Measurements from ENCODE around the gene AQP1. TPM values are rescaled to one million over a fixed set of nuclear protein-coding genes. Genes with fewer than 3 reads are reported as not detected.

The AQP1 gene
- total RNA-seq, 1 experiment from 2014 or later = 0.15 TPM

DNA sequence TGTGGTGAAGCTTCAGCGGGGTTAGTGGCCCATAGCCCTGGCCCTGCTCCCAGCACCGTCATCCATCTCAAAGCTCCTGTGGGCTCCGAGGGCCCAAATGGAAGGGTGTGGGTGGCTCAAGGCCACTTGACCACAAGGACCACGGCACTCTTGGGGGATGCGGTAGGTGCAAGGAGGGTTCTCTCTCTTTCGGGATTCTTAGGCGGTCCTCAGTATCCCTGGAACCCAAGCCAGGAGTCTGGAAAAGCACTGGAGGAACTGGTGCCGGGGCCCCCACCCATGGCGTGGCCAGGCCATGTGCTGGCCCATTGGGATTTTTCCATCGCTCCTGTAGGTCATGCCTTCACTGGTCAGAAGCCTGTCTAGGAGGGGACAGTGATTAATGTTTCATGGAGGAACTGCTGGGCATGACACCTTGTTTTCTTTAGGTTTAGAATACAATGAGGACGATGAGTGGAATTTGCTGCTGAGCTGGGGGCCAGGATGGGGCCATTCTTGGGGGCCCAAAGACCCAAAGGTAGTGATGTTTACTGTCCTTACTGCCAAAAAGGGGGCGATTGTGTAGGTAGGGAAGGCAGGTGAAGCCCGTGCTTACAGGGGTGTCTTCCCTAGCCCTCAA lies 16.7 kb downstream of the AQP1 start:
- H2BK20ac ChIP-seq (ENCODE audit: low read depth, low read length, poor library complexity, severe bottlenecking) = no peak overlapping the region
- Mint-ChIP-seq H3K4me3 (no peak overlapping the region), H3K9me3 (no peaks in the 10 kb centered on the region; a peak in 1 of 5 replicates), H3K36me3 (ENCODE audit: insufficient read depth in 1 of 3, low read depth in 3 of 3) (no peaks in the 10 kb centered on the region), H3K27ac (no peak overlapping the region), H3K4me1 (peaks cover 0 to 7% of the 10 kb centered on the region in 2 experiments; a peak in 1 of 4 replicates), H3K27me3 (ENCODE audit: low read depth) (peaks cover 63% of the 10 kb centered on the region)
- H3K4me2 ChIP-seq (ENCODE audit: insufficient read depth, insufficient read length, low read length) = no peak overlapping the region
- no peak for DNase-seq
- H4K20me1 ChIP-seq (ENCODE audit: control insufficient read depth, insufficient read depth, insufficient read length) = no peaks in the 10 kb centered on the region
- H2BK15ac ChIP-seq (ENCODE audit: low read depth, low read length) = no peak overlapping the region
- TF ChIP-seq, protein P1, sequence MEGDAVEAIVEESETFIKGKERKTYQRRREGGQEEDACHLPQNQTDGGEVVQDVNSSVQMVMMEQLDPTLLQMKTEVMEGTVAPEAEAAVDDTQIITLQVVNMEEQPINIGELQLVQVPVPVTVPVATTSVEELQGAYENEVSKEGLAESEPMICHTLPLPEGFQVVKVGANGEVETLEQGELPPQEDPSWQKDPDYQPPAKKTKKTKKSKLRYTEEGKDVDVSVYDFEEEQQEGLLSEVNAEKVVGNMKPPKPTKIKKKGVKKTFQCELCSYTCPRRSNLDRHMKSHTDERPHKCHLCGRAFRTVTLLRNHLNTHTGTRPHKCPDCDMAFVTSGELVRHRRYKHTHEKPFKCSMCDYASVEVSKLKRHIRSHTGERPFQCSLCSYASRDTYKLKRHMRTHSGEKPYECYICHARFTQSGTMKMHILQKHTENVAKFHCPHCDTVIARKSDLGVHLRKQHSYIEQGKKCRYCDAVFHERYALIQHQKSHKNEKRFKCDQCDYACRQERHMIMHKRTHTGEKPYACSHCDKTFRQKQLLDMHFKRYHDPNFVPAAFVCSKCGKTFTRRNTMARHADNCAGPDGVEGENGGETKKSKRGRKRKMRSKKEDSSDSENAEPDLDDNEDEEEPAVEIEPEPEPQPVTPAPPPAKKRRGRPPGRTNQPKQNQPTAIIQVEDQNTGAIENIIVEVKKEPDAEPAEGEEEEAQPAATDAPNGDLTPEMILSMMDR (conservative IDR thresholded peaks at IDR 0.05) = no peak
- no peak overlapping the region; the same call in 1 of the 2 replicates for H3K14ac ChIP-seq (ENCODE audit: insufficient read depth, low read length)
- H3K79me2 ChIP-seq (ENCODE audit: insufficient read depth, low read length) = no peaks in the 10 kb centered on the region
- H3K27ac ChIP-seq (ENCODE audit: insufficient read length, low read depth, low read length) = no peak overlapping the region
- H3K4ac ChIP-seq (ENCODE audit: low read depth, low read length) = no peak overlapping the region
- H3T11ph ChIP-seq (ENCODE audit: low read length) = no peak overlapping the region
- H4K8ac ChIP-seq (replicated peaks; ENCODE audit: insufficient read length, low read depth, low read length) = no peak overlapping the region
- no peaks in the 10 kb centered on the region for H3K4me1 ChIP-seq (ENCODE audit: insufficient read depth, low read length)
- H3K23me2 ChIP-seq (ENCODE audit: insufficient read length, low read depth, low read length, poor library complexity, severe bottlenecking) = no peaks in the 10 kb centered on the region
- H3K79me1 ChIP-seq (ENCODE audit: insufficient read depth, low read depth, low read length, poor library complexity, severe bottlenecking) = no peaks in the 10 kb centered on the region
- no peak overlapping the region for H2BK5ac ChIP-seq (ENCODE audit: insufficient read length, low read length)
- no peak overlapping the region for H3K23ac ChIP-seq (ENCODE audit: insufficient read length, low read depth, low read length)
- no peak overlapping the region for H2BK12ac ChIP-seq (ENCODE audit: insufficient read length, low read depth, low read length)
- H4K91ac ChIP-seq (ENCODE audit: insufficient read length, low read depth, low read length) = no peak overlapping the region
- WGBS (ENCODE audit: extremely low coverage, insufficient read length, low lambda C conversion rate) = no CpG with 5 or more reads among the region's 13 CpGs
- no peak overlapping the region for H2AK5ac ChIP-seq (ENCODE audit: insufficient read length, low read length)
- no peak overlapping the region for H3K9ac ChIP-seq (ENCODE audit: extremely low read depth, insufficient read length, low read length)
- no peaks in the 10 kb centered on the region for H3K9me3 ChIP-seq (ENCODE audit: control insufficient read depth, low read depth, low read length)
- no peak overlapping the region for H3K56ac ChIP-seq (ENCODE audit: insufficient read length, low read depth, low read length)
- H3K18ac ChIP-seq (ENCODE audit: insufficient read length, low read depth, low read length) = no peak overlapping the region
- H2BK120ac ChIP-seq (ENCODE audit: low read depth, low read length, poor library complexity, severe bottlenecking) = no peak overlapping the region
- no peak overlapping the region for H2AFZ ChIP-seq (ENCODE audit: low read length)
- no peaks in the 10 kb centered on the region for H3K27me3 ChIP-seq (ENCODE audit: insufficient read depth, low read length)
- no peak overlapping the region for H4K5ac ChIP-seq (ENCODE audit: insufficient read length, low read depth, low read length)

Data from H9 (cell line).